ENCODE data around the gene MYL12B. TPM values are rescaled to one million over a fixed set of nuclear protein-coding genes. Genes with fewer than 3 reads are reported as not detected.
"Not testable (repeated sequence)": the region's sequence is repeated elsewhere in the genome, so short reads cannot be mapped to it uniquely, and the experiment has no call there.

The MYL12B gene
- total RNA-seq: 100 to 1,000 TPM; 313 to 322 TPM

DNA sequence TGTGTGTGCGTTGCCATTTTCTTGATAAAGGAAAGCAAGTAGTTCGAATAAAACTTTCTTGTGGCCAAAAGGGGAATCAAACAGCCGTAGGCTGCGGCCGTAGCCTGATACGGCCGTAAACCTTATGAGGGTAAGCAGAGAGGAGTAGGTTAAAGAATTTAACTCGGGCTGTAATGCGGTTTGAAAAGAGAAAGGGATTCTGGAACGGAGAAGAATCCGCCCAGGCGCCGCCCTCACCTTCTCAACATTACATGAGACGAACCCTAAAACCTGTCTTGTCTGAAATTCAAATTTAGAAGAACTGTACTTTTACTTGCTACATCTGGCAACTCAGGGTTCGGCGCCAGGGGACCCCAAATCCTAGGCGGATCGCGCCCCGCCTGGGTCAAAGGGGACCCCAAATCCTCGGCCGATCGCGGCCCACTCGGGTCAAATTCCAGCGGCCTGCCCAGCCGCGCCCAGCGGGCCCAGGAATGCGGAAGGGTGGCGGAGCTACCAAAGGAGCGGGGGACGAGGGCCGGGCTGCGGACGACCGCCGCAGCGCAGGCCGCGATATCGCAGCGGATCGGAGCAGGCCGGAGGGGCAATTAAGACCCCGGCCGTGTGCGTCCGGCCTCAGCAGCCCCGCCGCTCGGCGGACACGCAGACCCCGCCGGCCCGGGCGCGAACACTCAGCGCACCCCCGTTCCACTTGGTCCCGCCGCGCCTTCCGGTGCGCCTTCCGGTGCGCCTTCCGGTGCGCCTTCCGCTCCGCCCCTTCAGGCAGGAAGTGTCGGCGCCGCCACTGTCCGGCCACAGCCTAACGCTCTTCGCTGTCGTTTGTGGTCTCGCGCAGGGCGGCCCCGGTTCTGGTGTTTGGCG, at the start of gene MYL12B:
TSS of gene MYL12B (plus strand) at position 761 of the 861 bp plus-strand sequence. CDS start 10,766 bp downstream, outside the sequence.
- H3K4me1 Mint-ChIP-seq: peaks cover 63% of the 10 kb centered on the region
- peak; percentile 90 for DNase-seq
- ATAC-seq: peak; percentile 80
- peak within 1 kb of the TSS; percentile 94 for H3K4me3 Mint-ChIP-seq
- H3K9me3 Mint-ChIP-seq (ENCODE audit: low read depth): no peaks in the 10 kb centered on the region
- peak within 1 kb of the TSS; percentile 100 for H3K27ac Mint-ChIP-seq
- H3K27me3 Mint-ChIP-seq: no peaks in the 10 kb centered on the region
- peaks cover 48% of the 10 kb centered on the region for H3K36me3 Mint-ChIP-seq
- CTCF ChIA-PET: interaction anchor here (1.0 to 2.8 kb wide), 6 partner anchors 9 to 333 kb away, joined by 3 to 7 read pairs (median 6); no protein-coding TSS in a partner anchor

DNA sequence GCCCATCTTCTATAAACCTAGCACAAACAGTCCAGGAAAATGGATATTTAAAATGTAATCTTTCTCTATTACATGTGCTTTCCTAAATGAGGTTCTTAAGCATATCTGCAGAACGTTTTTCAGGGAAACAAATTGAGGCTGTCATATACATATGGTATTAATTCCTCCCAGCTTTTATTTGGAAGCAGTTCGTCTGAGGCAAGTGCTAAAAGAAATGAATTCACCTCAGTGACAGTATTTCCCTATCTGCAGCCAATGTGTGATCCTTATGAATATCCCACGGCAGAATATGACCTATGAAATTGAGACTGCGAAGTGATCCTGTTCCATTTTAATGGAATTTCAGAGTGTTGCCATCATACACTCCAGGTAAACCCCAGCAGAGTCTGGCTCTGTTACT, 49.3 kb upstream of the MYL12B start:
- no peaks in the 10 kb centered on the region for H3K9me3 Mint-ChIP-seq (ENCODE audit: low read depth)
- H3K4me1 Mint-ChIP-seq: peaks cover 19% of the 10 kb centered on the region
- ATAC-seq (no peak), DNase-seq (no peak)
- no peak overlapping the region for H3K4me3 Mint-ChIP-seq
- H3K27me3 Mint-ChIP-seq: no peaks in the 10 kb centered on the region
- CTCF ChIA-PET: interaction anchor here (1.7 kb wide), 1 partner anchor 33 kb away, joined by 7 read pairs; no protein-coding TSS in a partner anchor
- no peaks in the 10 kb centered on the region for H3K36me3 Mint-ChIP-seq
- no peak overlapping the region for H3K27ac Mint-ChIP-seq

GRCh38 chr18:3213300-3214059, 48.5 kb upstream of the MYL12B start:
- no peaks in the 10 kb centered on the region for H3K36me3 Mint-ChIP-seq
- no peaks in the 10 kb centered on the region for H3K9me3 Mint-ChIP-seq (ENCODE audit: low read depth)
- no peak overlapping the region for H3K4me3 Mint-ChIP-seq
- ATAC-seq (no peak), DNase-seq (no peak)
- CTCF ChIA-PET: interaction anchor here (1.7 kb wide), 1 partner anchor 32 kb away, joined by 7 read pairs; no protein-coding TSS in a partner anchor
- H3K27me3 Mint-ChIP-seq: no peaks in the 10 kb centered on the region
- H3K27ac Mint-ChIP-seq: no peak overlapping the region
- peaks cover 19% of the 10 kb centered on the region for H3K4me1 Mint-ChIP-seq

GRCh38 chr18:3214855-3215637, 46.9 kb upstream of the MYL12B start:
- ATAC-seq (no peak), DNase-seq (no peak)
- Mint-ChIP-seq H3K9me3 (ENCODE audit: low read depth) (no peaks in the 10 kb centered on the region), H3K27ac (no peak overlapping the region), H3K4me3 (no peak overlapping the region), H3K36me3 (no peaks in the 10 kb centered on the region), H3K27me3 (no peaks in the 10 kb centered on the region), H3K4me1 (peaks cover 12% of the 10 kb centered on the region)
- CTCF ChIA-PET: no interaction called here

DNA sequence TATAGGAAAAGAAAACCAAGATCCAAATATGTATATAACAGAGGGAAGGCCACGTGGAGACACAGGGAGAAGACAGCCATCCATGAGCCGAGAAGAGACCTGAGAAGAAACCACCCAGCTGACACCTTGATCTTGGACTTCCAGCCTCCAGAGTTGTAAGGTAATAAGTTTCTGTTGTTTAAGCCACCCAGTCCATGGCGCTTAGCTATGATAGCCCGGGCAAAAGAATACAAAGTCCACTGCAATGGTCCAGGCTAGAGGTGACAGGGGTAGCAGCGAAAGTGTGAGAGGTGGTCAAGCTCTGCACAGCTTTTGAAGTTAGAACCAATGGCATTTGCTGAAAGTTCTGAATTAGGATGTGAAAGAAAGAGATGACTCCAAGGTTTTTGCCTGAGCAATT, 44.9 kb upstream of the MYL12B start:
- DNase-seq: no peak
- Mint-ChIP-seq H3K4me1 (peaks cover 7% of the 10 kb centered on the region), H3K27me3 (no peaks in the 10 kb centered on the region), H3K4me3 (no peak overlapping the region), H3K36me3 (no peaks in the 10 kb centered on the region), H3K9me3 (ENCODE audit: low read depth) (no peaks in the 10 kb centered on the region), H3K27ac (no peak overlapping the region)
- CTCF ChIA-PET: no interaction called here
- no peak for ATAC-seq

- no peaks in the 10 kb centered on the region for H3K9me3 Mint-ChIP-seq (ENCODE audit: low read depth)
- CTCF ChIA-PET: interaction anchor here (1.3 to 1.8 kb wide), 2 partner anchors 28 to 89 kb away, joined by 3 to 5 read pairs; no protein-coding TSS in a partner anchor
- ATAC-seq: no peak
- no peak overlapping the region for H3K4me3 Mint-ChIP-seq
- H3K27ac Mint-ChIP-seq: no peak overlapping the region
- H3K36me3 Mint-ChIP-seq: no peaks in the 10 kb centered on the region
- peaks cover 8% of the 10 kb centered on the region for H3K4me1 Mint-ChIP-seq
- DNase-seq: no peak
- H3K27me3 Mint-ChIP-seq: no peaks in the 10 kb centered on the region
Observed at GRCh38 chr18:3217948-3218647, 43.8 kb upstream of the MYL12B start.

DNA sequence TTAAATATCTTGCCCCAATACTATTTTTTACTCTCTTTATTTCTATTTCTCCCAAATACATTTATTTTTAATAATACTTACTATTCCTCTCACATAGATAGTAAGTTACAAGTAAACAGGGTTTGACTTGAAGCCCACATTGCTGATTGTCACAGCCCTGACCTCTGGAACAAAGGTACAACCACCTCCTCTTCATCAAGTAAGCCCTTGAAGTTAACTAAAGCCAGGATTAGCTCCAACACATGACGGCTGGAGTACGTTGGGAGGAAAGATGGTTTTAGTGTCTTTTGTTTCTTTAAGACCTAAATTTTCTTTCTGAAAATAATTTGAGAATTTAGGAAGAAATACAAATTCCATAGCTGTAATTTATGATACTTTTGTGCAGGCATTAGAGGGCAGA, 43.1 kb upstream of the MYL12B start:
- CTCF ChIA-PET: interaction anchor here (1.3 to 1.8 kb wide), 2 partner anchors 27 to 90 kb away, joined by 3 to 5 read pairs; no protein-coding TSS in a partner anchor
- Mint-ChIP-seq H3K9me3 (ENCODE audit: low read depth) (no peaks in the 10 kb centered on the region), H3K4me3 (no peak overlapping the region), H3K27me3 (no peaks in the 10 kb centered on the region), H3K36me3 (no peaks in the 10 kb centered on the region), H3K27ac (no peak overlapping the region), H3K4me1 (peaks cover 10% of the 10 kb centered on the region)
- DNase-seq (no peak), ATAC-seq (no peak)

DNA sequence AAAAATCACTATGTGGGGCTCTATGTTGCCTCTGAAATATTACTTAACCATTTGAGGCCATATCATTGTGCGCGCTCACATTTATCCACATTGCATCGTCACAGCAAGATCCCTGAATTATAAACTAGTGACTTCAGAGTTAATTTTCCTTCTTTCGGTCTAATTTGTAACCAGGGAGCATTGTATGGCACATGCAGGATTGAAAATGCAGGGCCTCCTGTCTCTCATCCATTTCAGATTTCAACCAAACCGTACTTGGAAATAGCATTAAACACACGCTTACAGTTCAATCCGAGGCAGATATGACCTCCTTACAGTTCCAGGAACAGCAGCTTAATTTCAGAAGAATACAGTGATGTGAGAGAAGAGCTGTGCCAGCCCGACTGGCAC, 42.7 kb upstream of the MYL12B start:
- CTCF ChIA-PET: interaction anchor here (1.8 kb wide), 1 partner anchor 26 kb away, joined by 5 read pairs; no protein-coding TSS in a partner anchor

GRCh38 chr18:3219631-3220335, 42.1 kb upstream of the MYL12B start, which contains the start of gene MYOM1:
Gene MYOM1, minus strand, starts transcription at chr18:3219968. Its CDS starts 4,745 bp downstream, at chr18:3215223.
- Mint-ChIP-seq H3K4me3 (no peak within 1 kb of the TSS), H3K27ac (no peak within 1 kb of the TSS), H3K27me3 (no peaks in the 10 kb centered on the region), H3K36me3 (no peaks in the 10 kb centered on the region), H3K4me1 (peaks cover 8% of the 10 kb centered on the region), H3K9me3 (ENCODE audit: low read depth) (no peaks in the 10 kb centered on the region)
- CTCF ChIA-PET: no interaction called here
- DNase-seq (no peak), ATAC-seq (no peak)

More for the DNA sequence above, 42.7 kb upstream of the MYL12B start:
- no peak overlapping the region for H3K4me3 Mint-ChIP-seq
- H3K4me1 Mint-ChIP-seq: peaks cover 8% of the 10 kb centered on the region
- no peak for ATAC-seq
- DNase-seq: no peak
- H3K36me3 Mint-ChIP-seq: no peaks in the 10 kb centered on the region
- no peaks in the 10 kb centered on the region for H3K27me3 Mint-ChIP-seq
- no peaks in the 10 kb centered on the region for H3K9me3 Mint-ChIP-seq (ENCODE audit: low read depth)
- H3K27ac Mint-ChIP-seq: no peak overlapping the region

- CTCF ChIA-PET: interaction anchor here (0.8 kb wide), 1 partner anchor 9 kb away, joined by 4 read pairs; no protein-coding TSS in a partner anchor
- H3K4me1 Mint-ChIP-seq; H3K36me3 Mint-ChIP-seq; ATAC-seq; DNase-seq; H3K9me3 Mint-ChIP-seq (ENCODE audit: low read depth); H3K27me3 Mint-ChIP-seq; H3K4me3 Mint-ChIP-seq; H3K27ac Mint-ChIP-seq: not testable (repeated sequence)
Observed at GRCh38 chr18:3220868-3221267, 41.1 kb upstream of the MYL12B start.

DNA sequence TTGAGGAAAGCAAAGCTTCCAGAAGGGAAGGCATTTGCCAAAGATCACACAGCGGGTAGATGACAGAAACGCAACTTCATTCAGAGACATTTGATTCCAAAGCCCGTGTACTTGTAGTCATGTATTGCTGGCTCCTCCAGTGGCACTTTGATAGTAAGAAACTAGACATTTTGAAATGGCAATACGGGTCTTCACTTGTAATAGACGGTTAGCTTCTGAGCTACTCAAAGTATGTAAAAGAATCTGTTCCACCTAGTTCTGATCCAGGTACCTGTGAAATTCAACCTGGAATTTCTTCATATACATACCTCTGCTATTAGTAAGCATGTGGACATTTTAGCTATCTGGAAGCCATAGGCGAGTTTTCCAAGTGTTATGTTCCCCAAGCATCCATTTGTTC, 40.4 kb upstream of the MYL12B start:
- DNase-seq (no peak), ATAC-seq (no peak)
- no peaks in the 10 kb centered on the region for H3K36me3 Mint-ChIP-seq
- H3K4me1 Mint-ChIP-seq: peaks cover 10% of the 10 kb centered on the region
- H3K27ac Mint-ChIP-seq: no peak overlapping the region
- no peaks in the 10 kb centered on the region for H3K9me3 Mint-ChIP-seq (ENCODE audit: low read depth)
- H3K27me3 Mint-ChIP-seq: no peaks in the 10 kb centered on the region
- CTCF ChIA-PET: no interaction called here
- H3K4me3 Mint-ChIP-seq: no peak overlapping the region

GRCh38 chr18:3223356-3223755, 38.6 kb upstream of the MYL12B start:
- CTCF ChIA-PET: no interaction called here
- Mint-ChIP-seq H3K27ac (no peak overlapping the region), H3K9me3 (ENCODE audit: low read depth) (no peaks in the 10 kb centered on the region), H3K4me1 (peaks cover 10% of the 10 kb centered on the region), H3K36me3 (no peaks in the 10 kb centered on the region), H3K4me3 (no peak overlapping the region), H3K27me3 (no peaks in the 10 kb centered on the region)
- DNase-seq (no peak), ATAC-seq (no peak)

Data from activated CD8-positive, alpha-beta memory T cell treated with anti-CD3 and anti-CD28 coated beads, Interleukin-2, amount 10 ng/mL, durations not matched to agents 7 days and 5 days (primary cell).